Measurements from ENCODE around the gene HECTD4.

Gene HECTD4

GRCh38 chr12:112299704-112300103, 82.5 kb downstream of the HECTD4 start:
- no peaks in the 10 kb centered on the region for H3K9me2 ChIP-seq (ENCODE audit: low read depth, low read length)
- no peaks in the 10 kb centered on the region for H3K79me2 ChIP-seq (ENCODE audit: insufficient read depth, low read length)
- no peak overlapping the region for H3K4me2 ChIP-seq (ENCODE audit: low read length)
- peaks cover 9% of the 10 kb centered on the region; the same call in 1 of the 2 replicates for H3K9me3 ChIP-seq (ENCODE audit: low read length)
- peaks cover 8% of the 10 kb centered on the region for H3K4me1 ChIP-seq (ENCODE audit: insufficient read depth, low read length, severe bottlenecking)
- peaks cover 41% of the 10 kb centered on the region for H3K36me3 ChIP-seq (ENCODE audit: insufficient read depth, low read length)
- H3K9ac ChIP-seq (ENCODE audit: low read length), result no peak overlapping the region
- no peak overlapping the region for H3K27ac ChIP-seq (ENCODE audit: low read depth, low read length, poor library complexity, severe bottlenecking)
- TF ChIP-seq CTCF (IDR thresholded peaks at IDR 0.05; ENCODE audit: low read length) (no peak), EZH2 (IDR thresholded peaks at IDR 0.05; ENCODE audit: borderline replicate concordance, low read length) (no peak)
- H3K4me3 ChIP-seq (ENCODE audit: low read depth, low read length, poor library complexity, severe bottlenecking), result no peak overlapping the region
- no peaks in the 10 kb centered on the region for H3K27me3 ChIP-seq (ENCODE audit: insufficient read depth, low read length)
- H4K20me1 ChIP-seq (ENCODE audit: insufficient read depth, low read length), result no peaks in the 10 kb centered on the region
- H2AFZ ChIP-seq (ENCODE audit: low read length), result no peak overlapping the region
- no peaks in the 10 kb centered on the region for H3F3A ChIP-seq (ENCODE audit: insufficient read depth, low read length)

- Histone ChIP-seq H3K9me3 (ENCODE audit: low read length) (peaks cover 9% of the 10 kb centered on the region; the same call in 1 of the 2 replicates), H3K9me2 (ENCODE audit: low read depth, low read length) (no peaks in the 10 kb centered on the region), H3K79me2 (ENCODE audit: insufficient read depth, low read length) (no peaks in the 10 kb centered on the region), H3K9ac (ENCODE audit: low read length) (no peak overlapping the region), H4K20me1 (ENCODE audit: insufficient read depth, low read length) (no peaks in the 10 kb centered on the region), H3K27me3 (ENCODE audit: insufficient read depth, low read length) (no peaks in the 10 kb centered on the region), H3K4me2 (ENCODE audit: low read length) (no peak overlapping the region), H3K27ac (ENCODE audit: low read depth, low read length, poor library complexity, severe bottlenecking) (no peak overlapping the region), H3K4me3 (ENCODE audit: low read depth, low read length, poor library complexity, severe bottlenecking) (no peak overlapping the region), H3F3A (ENCODE audit: insufficient read depth, low read length) (no peaks in the 10 kb centered on the region), H2AFZ (ENCODE audit: low read length) (no peak overlapping the region), H3K36me3 (ENCODE audit: insufficient read depth, low read length) (peaks cover 39% of the 10 kb centered on the region), H3K4me1 (ENCODE audit: insufficient read depth, low read length, severe bottlenecking) (no peaks in the 10 kb centered on the region)
- TF ChIP-seq EZH2 (IDR thresholded peaks at IDR 0.05; ENCODE audit: borderline replicate concordance, low read length), result no peak
- no peak for TF ChIP-seq CTCF (IDR thresholded peaks at IDR 0.05; ENCODE audit: low read length)
These were observed 85.0 kb downstream of the HECTD4 start for GRCh38 chr12:112297188-112297587.

GRCh38 chr12:112296183-112296582, 86.0 kb downstream of the HECTD4 start:
- H2AFZ ChIP-seq (ENCODE audit: low read length), result no peak overlapping the region
- H3K9me3 ChIP-seq (ENCODE audit: low read length), result peaks cover 9% of the 10 kb centered on the region; the same call in 1 of the 2 replicates
- peaks cover 37% of the 10 kb centered on the region for H3K36me3 ChIP-seq (ENCODE audit: insufficient read depth, low read length)
- H3K4me1 ChIP-seq (ENCODE audit: insufficient read depth, low read length, severe bottlenecking), result no peaks in the 10 kb centered on the region
- TF ChIP-seq CTCF (IDR thresholded peaks at IDR 0.05; ENCODE audit: low read length), result no peak
- TF ChIP-seq EZH2 (IDR thresholded peaks at IDR 0.05; ENCODE audit: borderline replicate concordance, low read length), result no peak
- no peaks in the 10 kb centered on the region for H3K27me3 ChIP-seq (ENCODE audit: insufficient read depth, low read length)
- H3F3A ChIP-seq (ENCODE audit: insufficient read depth, low read length), result no peaks in the 10 kb centered on the region
- no peaks in the 10 kb centered on the region for H3K79me2 ChIP-seq (ENCODE audit: insufficient read depth, low read length)
- no peak overlapping the region for H3K9ac ChIP-seq (ENCODE audit: low read length)
- no peak overlapping the region for H3K4me2 ChIP-seq (ENCODE audit: low read length)
- H4K20me1 ChIP-seq (ENCODE audit: insufficient read depth, low read length), result no peaks in the 10 kb centered on the region
- no peak overlapping the region for H3K27ac ChIP-seq (ENCODE audit: low read depth, low read length, poor library complexity, severe bottlenecking)
- H3K9me2 ChIP-seq (ENCODE audit: low read depth, low read length), result no peaks in the 10 kb centered on the region
- H3K4me3 ChIP-seq (ENCODE audit: low read depth, low read length, poor library complexity, severe bottlenecking), result no peak overlapping the region
